Peyer's patch (tissue), 4 donors: ENCODE data around the gene TPI1.

Source experiments
- POLR2A ChIP-seq, 2 donors: fragments of 450-650 bp; IDR thresholded peaks; one replicate each; pipeline ENCODE4 v1.5.1; 2017; ENCODE audit warnings: antibody characterized with exemption in 2 of 2, mild to moderate bottlenecking in 2 of 2, moderate library complexity in 2 of 2
- TF ChIP-seq, protein P1 (sequence below), 6 experiments: fragments of 450-650 bp in 4 of 6; fragments of 200-600 bp in 2 of 6; sonication (generic) in 1 of 6; IDR thresholded peaks; one replicate each; pipeline ENCODE4 v1.5.1; 2017 to 2019; ENCODE audit warnings: antibody characterized with exemption in 6 of 6, mild to moderate bottlenecking in 3 of 6, moderate library complexity in 1 of 6

GRCh38 chr12:6867413-6868210 lies at the start of gene TPI1:
- TF ChIP-seq, protein P1, sequence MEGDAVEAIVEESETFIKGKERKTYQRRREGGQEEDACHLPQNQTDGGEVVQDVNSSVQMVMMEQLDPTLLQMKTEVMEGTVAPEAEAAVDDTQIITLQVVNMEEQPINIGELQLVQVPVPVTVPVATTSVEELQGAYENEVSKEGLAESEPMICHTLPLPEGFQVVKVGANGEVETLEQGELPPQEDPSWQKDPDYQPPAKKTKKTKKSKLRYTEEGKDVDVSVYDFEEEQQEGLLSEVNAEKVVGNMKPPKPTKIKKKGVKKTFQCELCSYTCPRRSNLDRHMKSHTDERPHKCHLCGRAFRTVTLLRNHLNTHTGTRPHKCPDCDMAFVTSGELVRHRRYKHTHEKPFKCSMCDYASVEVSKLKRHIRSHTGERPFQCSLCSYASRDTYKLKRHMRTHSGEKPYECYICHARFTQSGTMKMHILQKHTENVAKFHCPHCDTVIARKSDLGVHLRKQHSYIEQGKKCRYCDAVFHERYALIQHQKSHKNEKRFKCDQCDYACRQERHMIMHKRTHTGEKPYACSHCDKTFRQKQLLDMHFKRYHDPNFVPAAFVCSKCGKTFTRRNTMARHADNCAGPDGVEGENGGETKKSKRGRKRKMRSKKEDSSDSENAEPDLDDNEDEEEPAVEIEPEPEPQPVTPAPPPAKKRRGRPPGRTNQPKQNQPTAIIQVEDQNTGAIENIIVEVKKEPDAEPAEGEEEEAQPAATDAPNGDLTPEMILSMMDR (IDR thresholded peaks at IDR 0.05): no peak
- TF ChIP-seq POLR2A (IDR thresholded peaks at IDR 0.05): peak; percentile 99
